Fibroblast of peridontal ligament (primary cell): ENCODE data around the gene ESYT3.
"Not testable (repeated sequence)": the region's sequence is repeated elsewhere in the genome, so short reads cannot be mapped to it uniquely, and the experiment has no call there.

Source experiments
- DNase-seq: peaks from one replicate; pipeline ENCODE4 v3.0.0-alpha.2; 2010; ENCODE audit errors: extremely low read depth

ESYT3 gene

DNA sequence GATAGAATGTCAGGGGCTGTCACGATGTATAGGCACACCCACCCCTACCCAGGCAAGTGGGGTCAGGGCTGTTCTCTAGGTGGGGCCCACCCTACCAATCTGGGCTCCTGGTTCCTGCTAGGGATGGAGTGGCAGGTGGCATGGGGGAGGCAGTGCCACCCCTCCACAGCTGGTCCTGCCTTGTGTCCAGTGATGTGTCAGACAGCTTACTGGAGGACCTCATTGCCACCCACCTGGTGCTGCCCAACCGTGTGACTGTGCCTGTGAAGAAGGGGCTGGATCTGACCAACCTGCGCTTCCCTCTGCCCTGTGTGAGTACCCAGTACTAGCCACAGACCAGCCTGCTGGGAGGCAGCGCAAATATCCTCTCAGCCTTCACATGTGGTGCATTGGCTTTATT lies 27.5 kb downstream of the ESYT3 start:
- no peak for DNase-seq

DNA sequence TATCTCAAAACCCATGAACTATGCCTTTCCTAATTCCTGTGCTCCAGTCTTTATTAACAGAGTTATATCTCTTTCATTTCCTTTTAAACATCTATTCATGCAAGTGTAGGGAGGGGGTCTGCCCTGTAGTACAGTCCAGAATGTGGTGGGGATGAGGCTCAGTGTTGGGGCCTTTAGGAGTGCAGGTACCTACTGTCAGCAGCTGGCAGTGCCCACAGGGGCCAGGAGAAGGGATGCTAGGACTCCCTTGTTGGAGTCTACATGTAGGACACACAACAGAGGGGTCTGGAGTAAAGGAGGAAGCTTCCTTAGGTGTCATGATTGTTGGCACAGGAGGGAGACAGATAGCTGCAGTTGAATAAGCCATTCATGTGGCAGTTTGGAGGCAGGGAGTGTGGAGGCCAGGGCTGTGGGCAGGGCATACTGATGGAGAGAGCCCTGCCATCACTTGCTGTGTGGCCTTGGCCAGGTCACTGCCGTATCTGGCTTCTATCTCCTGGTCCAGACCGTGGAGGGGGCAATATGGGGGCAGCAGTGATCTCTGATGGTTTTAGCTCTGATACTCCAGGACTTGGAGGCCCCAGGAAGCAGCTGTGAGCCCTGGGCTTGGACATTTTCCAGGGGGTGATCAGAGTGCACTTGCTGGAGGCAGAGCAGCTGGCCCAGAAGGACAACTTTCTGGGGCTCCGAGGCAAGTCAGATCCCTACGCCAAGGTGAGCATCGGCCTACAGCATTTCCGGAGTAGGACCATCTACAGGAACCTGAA lies 29.5 kb downstream of the ESYT3 start:
- DNase-seq = no peak

DNA sequence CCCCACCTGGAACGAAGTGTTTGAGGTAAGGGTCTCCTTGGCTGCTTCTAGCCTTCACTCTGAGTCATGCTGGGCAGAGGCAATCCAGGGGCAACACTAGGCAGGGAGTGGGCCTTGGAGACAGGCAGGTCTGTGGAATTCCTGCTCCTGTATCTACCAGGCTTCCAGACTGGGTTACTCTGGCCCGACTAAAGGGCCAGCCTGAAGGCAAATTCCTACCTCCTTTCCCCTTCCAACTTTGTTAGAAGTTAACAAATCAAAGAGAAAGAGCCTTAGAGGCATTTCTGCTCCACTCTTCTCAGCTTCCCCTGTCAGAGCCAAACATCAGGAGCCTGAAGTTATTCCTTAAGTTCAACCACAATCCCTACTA lies 30.1 kb downstream of the ESYT3 start:
- DNase-seq = no peak

DNA sequence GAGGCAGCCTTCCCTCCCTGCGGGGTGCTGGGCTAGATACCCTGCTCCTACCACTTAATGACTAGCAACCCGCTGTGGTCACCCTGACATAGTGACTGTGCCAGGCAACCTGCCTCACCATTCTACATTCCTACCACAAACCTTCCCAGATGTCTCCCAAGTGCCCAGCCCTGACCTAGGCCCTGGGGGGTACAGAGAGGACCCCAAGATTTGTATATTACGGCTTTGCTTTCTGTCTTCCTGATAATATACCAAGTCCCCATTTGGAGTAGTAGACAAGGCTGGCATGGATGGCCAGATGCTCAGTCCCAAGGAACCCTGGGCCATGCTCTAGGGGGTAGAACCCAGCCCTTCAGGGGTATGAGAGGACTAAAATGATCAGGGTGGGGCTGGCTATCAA lies 31.0 kb downstream of the ESYT3 start:
- no peak for DNase-seq

DNA sequence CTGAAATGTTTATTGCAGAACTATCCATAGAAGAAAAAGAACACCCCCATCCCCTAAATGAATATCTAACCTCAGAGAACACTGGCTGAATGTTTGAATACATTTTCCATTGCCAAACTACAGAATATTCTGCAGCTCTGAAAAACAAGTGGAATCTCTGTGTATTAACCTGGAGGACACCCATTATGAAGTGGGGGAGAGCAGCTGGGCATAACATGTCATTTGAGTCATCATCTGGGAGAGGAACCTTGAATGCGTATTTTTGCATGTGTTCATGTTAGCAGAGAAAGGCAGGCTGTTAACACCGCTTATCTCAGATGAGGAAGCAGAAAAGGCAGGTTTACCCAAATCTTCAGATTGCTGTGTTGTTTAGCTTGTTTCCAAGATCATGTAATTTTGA lies 31.5 kb downstream of the ESYT3 start:
- no peak for DNase-seq

DNA sequence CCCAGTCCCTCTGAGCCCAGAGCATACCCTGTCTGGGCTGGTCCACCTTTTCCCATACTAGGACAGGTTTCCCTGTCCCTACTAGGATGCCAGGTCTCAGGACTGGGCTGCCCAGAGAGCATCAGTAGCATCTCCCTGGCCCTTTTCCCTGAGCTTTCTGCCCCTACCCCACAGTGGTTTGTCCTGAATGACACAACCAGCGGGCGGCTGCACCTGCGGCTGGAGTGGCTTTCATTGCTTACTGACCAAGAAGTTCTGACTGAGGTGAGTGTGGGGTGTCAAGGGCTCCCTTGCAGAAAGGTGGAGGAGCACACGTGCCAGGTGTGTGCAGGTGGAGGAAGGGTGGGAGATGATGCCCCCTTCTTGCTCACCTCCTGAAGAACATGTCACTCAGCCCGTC lies 33.5 kb downstream of the ESYT3 start:
- DNase-seq = no peak

DNA sequence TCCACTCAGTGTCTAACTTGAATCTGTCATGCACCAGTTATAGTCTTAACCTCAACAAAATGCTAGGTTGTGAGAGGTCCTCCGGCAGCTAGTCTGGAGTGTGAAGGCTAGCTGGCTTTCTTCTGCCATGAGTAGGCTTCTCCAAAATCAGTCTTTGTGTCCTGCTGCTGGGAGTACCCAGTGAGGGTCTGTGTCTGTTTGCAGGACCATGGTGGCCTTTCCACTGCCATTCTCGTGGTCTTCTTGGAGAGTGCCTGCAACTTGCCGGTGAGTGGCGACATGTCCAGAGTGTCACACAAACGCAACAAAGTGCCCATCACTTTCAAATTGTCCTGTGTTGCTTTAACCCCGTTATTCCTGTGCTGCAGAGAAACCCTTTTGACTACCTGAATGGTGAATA lies 34.0 kb downstream of the ESYT3 start:
- no peak for DNase-seq

DNA sequence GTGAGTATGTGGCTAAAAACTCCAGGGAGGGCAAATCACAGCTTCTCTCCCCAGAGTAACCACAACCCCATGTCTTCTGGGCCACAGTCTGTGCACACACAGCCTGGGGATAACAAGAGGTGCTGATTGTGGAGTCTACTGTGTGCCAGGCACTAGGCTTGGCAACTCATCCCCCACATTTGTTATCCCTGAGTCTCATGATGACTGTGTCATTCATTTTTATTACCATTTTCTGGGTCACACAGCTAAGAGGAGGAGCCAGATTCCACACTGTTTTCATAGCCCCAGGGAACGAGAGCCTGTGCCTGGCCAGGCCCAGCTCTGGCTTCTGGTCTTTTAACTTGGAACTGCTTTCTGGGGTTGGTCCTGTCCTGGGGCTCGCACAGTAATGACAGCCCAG lies 34.5 kb downstream of the ESYT3 start:
- no peak for DNase-seq

DNA sequence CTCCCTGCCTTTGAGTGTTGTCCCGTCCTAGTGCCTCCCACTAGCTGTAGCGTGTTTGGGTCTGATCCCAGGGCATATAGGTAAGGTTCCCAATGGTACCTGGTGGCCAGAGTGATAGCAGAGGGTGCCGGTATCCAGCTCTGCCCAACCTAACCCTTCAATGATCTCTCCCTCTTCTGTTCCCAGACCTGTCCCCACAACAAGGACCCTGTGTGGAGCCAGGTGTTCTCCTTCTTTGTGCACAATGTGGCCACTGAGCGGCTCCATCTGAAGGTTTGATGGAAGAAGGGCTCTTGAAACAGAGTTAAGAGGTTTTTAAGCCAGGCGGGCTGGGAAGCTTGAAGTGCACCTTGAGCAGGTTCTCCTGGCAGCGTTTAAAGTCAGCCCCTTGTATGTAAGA lies 35.5 kb downstream of the ESYT3 start:
- no peak for DNase-seq

DNA sequence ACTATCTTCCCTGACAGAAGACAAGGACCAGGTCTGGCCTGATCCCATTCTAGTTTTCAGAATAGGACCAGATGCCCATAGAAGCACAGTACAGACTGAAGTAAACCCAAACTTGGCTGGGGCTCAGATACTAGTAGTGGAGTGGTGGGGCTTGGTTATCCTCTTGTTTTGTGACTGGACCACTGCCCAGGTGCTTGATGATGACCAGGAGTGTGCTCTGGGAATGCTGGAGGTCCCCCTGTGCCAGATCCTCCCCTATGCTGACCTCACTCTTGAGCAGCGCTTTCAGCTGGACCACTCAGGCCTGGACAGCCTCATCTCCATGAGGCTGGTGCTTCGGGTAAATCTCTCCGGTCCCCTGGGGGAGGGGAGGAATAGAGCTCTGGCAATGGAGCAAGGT lies 36.3 kb downstream of the ESYT3 start:
- no peak for DNase-seq

DNA sequence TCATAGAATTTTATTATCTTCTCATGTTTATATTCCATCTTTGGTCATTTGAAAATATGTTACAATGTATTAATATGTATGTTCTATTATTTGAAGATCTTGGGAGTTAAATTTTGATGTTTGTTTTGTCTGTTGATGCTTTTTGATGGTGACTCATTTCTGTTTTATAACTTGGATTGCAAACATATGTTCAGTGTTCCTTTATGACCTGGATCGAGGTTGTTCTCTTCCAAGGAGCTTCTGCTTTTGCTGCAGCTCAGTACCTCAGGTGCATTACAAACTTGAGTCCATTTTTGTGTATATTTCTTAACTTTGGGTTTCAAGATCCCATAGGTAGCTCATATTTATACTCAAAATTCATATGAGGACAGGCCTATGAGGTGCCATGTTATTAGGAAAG lies 37.1 kb downstream of the ESYT3 start:
- DNase-seq = no peak

DNA sequence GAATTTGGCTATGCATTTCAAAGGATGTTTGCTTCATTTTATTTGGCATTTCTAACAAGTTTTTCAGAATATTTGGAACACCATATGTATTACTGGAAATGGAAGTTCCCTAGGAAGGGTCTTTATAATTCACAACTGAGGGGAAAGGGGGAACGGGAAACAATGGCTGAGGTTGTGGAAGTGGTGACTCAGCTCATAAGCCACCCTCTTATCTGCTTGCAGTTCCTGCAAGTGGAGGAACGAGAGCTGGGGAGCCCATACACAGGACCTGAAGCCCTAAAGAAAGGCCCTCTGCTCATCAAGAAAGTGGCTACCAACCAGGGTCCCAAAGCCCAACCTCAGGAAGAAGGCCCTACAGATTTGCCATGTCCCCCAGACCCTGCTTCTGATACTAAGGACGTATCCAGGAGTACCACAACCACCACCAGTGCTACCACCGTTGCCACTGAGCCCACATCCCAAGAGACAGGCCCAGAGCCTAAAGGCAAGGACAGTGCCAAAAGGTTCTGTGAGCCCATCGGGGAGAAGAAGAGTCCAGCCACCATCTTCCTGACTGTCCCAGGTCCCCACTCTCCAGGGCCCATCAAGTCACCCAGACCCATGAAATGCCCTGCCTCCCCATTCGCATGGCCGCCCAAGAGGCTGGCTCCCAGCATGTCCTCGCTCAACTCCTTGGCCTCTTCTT lies 37.9 kb downstream of the ESYT3 start:
- DNase-seq = no peak

DNA sequence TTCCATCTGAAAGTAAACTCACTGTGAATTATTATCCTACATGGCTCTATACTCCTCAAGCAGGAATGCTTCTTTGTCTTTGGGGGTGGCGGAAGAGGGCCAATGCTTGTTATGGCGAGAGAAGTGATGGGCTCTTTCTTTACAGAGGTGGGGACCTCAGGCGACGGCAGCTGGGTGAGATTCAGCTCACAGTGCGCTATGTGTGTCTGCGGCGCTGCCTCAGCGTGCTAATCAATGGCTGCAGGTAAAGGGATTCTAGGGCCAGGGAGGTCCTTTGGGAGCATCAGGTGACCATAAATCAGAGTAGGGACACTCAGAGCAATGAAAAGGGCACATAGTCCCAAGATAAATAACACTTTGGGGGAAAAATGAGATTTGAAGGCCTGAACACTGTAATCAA lies 39.0 kb downstream of the ESYT3 start:
- no peak for DNase-seq

DNA sequence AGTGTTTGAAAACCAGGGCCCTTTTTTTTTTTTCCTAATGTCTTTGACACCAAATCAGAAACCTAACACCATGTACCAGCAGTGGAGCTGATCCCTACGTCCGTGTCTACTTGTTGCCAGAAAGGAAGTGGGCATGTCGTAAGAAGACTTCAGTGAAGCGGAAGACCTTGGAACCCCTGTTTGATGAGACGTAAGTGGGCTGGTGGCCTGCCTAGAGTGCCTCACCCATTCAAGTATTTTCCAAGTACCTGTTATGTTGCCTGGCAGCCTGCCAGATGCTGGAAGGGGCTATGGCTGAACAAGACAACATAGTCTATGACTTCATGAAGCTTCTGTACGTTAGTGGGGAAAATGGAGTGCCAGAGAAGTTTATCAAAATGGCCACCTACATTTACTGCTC lies 39.7 kb downstream of the ESYT3 start:
- DNase-seq = no peak

DNA sequence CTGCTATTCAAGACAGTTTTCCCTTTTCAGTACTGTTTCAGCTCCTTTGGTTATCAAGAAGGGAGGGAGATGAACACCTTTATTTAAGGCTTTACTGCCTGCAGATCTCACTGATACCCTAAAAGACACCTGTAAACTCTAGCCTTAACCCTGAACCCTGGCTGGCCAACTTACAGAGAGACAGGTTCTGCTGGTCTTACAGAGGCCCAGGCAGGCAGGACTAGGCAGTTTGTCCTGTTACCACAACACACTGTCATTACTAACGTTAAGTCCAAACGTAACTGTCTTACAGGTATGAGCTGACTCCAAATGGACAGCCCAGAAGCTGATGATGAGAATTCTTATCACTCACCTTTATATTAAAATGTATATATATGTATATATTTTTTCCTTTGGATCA lies 42.1 kb downstream of the ESYT3 start:
- DNase-seq = no peak

DNA sequence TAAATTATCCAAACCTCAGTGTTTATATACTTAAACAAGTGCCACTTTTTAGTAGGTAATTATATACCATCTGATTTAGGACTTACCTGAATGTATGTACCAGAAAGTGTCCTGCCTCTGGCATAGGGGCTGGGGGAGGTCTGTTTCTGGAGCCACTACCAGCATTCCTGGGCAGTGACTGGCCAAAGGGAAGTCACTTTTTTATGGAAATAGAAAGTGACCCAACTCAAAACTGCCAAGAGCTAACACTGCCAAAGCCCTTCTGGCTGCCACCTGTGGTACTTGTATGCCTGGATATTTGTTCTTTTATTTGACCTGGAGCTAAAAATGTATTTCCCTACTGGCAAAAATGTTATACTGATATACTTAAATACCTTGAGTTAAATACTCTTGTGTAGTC lies 42.7 kb downstream of the ESYT3 start:
- DNase-seq = no peak

DNA sequence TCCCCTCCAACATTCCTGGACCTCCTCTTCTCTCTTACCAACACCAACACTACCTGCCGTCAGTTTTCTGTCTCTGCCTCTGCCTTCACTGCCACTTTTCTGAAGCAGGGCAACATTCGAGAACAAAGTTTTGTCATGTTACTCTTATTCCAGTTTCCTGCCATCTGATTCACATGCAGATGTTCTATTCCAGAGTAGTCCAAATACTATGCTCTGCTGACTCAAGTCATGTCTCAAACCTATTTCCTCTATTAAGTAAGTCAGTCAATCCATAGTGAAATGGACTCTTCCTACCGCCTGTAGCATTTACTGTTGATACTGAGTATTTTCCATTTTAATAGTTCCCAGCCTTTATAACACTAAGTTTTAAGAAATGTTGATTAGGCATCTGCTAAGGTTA lies 43.4 kb downstream of the ESYT3 start:
- DNase-seq = no peak

DNA sequence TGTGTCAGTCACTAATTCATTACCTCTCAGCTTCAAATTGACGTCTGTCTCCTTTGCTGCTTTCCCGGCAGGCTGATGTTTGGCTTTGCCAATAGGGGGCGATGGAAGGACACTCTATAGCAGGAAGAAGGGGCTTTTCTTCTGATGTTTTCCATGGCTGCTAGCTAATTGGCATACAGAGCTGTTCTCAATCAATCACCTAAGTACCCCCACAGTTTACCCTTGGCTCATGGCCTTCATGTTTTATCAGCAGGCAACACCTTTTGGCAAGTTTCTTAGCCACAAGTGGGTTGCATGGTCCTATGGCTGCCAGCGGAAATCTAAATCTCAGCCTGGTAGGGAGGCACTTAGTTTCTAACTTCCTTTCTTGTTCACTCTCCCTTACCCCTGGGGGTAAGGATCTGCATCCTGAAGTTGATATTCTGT lies 45.0 kb downstream of the ESYT3 start:
- peak; percentile 34 for DNase-seq

DNA sequence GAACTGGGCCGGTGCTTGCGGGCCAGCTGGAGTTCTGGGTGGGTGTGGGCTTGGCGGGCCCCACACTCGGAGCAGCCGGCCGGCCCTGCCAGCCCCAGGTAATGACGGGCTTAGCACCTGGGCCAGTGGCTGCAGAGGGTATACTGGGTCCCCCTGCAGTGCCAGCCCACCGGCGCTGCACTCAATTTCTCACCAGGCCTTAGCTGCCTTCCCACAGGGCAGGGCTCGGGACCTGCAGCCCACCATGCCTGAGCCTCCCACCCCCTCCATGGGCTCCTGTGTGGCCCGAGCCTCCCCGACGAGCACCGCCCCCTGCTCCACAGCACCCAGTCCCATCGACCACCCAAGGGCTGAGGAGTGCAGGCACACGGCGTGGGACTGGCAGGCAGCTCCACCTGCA lies 50.3 kb downstream of the ESYT3 start:
- DNase-seq = not testable (repeated sequence)

DNA sequence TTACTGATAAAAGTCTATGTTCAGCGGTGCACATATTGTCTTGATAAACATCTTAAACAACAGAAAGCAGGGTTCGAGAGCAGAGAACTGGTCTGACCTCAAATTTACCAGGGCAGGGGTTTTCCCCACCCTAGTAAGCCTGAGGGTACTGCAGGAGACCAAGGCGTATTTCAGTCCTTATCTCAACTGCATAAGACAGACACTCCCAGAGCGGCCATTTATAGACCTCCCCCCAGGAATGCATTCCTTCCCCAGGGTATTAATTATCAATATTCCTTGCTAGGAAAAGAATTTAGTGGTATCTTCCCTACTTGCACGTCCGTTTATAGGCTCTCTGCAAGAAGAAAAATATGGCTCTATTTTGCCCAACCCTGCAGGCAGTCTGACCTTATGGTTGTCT lies 52.2 kb downstream of the ESYT3 start:
- not testable (repeated sequence) for DNase-seq

DNA sequence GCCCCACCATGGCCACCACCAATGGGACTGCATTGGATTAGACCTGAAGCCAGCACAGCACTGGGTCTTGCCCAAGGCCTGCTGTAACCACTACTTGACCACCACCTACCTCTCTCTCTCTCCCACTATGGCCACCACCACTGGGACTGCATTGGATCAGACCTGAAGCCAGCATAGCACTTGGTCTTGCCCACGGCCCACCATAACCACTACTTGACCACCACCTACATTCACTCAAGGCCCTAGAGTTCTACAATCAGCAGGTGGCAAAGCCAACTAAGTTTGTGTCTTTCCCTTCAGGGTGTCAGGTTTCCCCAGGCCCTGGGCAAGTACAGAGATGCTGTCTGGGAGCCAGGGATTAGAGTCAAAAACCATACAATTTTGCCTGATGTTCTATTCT lies 57.6 kb downstream of the ESYT3 start:
- no peak for DNase-seq

DNA sequence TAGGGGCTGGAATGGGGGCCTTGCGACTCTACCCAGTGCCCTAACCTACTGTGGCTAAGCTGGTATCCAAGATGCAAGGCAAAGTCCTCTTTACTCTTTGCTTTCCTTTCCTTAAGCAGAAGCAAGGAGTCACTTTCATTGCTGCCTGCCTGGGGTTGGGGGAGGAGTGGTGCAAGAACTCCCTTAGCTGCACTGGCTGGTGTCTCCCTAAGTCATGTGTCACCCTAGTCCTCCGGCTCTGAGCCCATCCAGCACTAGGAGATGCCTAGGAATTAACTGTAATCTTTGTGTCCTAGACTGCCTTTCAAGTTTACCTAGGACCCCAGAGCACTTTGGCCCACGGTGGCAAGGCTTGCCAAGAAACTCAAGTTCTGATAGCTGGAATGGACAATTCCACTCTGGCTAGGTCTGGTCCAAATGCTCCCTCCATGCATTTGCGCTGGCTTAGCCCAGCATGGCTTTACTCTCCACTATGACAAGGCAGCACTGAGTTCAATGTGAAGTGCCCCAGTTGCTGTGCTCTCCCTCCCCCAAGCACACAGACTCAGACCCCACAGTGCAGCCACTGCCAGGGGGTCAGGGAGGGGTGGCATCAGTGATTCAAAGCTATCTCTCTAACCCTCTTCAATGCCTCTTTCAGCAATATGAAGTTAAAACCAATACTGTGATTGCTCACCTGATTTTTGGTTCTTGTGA lies 58.7 kb downstream of the ESYT3 start:
- DNase-seq = no peak
